Measurements from ENCODE around the gene DPP9.

GRCh38 chr19:4682417-4683200 lies 41.0 kb downstream of the DPP9 start:
- no peak for TF ChIP-seq CTCF (IDR thresholded peaks at IDR 0.05; ENCODE audit: low read depth, low read length, poor library complexity, severe bottlenecking)
- no peak for TF ChIP-seq EZH2phosphoT487 (IDR thresholded peaks at IDR 0.05; ENCODE audit: borderline replicate concordance, low read length)

All from DOHH2 (cell line).